Liver (tissue), 3 donors: Measurements from ENCODE around the gene NSD1.

Experiments
- ATF3 ChIP-seq: IDR thresholded peaks from 2 replicates; pipeline ENCODE4 v1.6.1; 2016; ENCODE audit warnings: antibody characterized with exemption
- CTCF ChIP-seq: fragments of 150-350 bp; IDR thresholded peaks from 2 replicates; pipeline ENCODE4 v1.5.1; 2017; ENCODE audit warnings: improper control_type of control experiment, low read depth, low read length; ENCODE audit not compliant: missing input control
- FOXA2 ChIP-seq: IDR thresholded peaks from 2 replicates; pipeline ENCODE4 v1.6.1; 2016; ENCODE audit warnings: antibody characterized with exemption
- JUND ChIP-seq, 2 donors: IDR thresholded peaks; 2 replicates each; pipeline ENCODE4 v1.6.1; 2016; ENCODE audit warnings: antibody characterized with exemption in 2 of 2
- MAX ChIP-seq: IDR thresholded peaks from 2 replicates; pipeline ENCODE4 v1.6.1; 2016; ENCODE audit warnings: antibody characterized with exemption
- NR2F2 ChIP-seq: IDR thresholded peaks from 2 replicates; pipeline ENCODE4 v1.6.1; 2016; ENCODE audit warnings: antibody characterized with exemption
- RAD21 ChIP-seq, 2 donors: IDR thresholded peaks; 2 replicates each; pipeline ENCODE4 v1.6.1; 2016; ENCODE audit warnings: antibody characterized with exemption in 2 of 2, mild to moderate bottlenecking in 2 of 2
- RXRA ChIP-seq, 2 donors: IDR thresholded peaks; 2 replicates each; pipeline ENCODE4 v1.6.1; 2017 to 2018; ENCODE audit warnings: antibody characterized with exemption in 2 of 2, mild to moderate bottlenecking in 1 of 2
- SP1 ChIP-seq: IDR thresholded peaks from 2 replicates; pipeline ENCODE4 v1.6.1; 2018; ENCODE audit warnings: antibody characterized with exemption, mild to moderate bottlenecking
- TAF1 ChIP-seq: conservative IDR thresholded peaks from 2 replicates; pipeline ENCODE4 v1.6.1; 2016; ENCODE audit warnings: antibody characterized with exemption, mild to moderate bottlenecking
- YY1 ChIP-seq: IDR thresholded peaks from 2 replicates; pipeline ENCODE4 v1.6.1; 2016; ENCODE audit warnings: antibody characterized with exemption, mild to moderate bottlenecking
- donor health status: healthy.
- donor health status: healthy.

GRCh38 chr5:177290816-177291596 lies 157.4 kb downstream of the NSD1 start:
- TF ChIP-seq CTCF (no peak), YY1 (no peak), MAX (no peak), RAD21 (IDR thresholded peaks at IDR 0.05) (no peak), SP1 (no peak), NR2F2 (no peak), FOXA2 (no peak), ATF3 (no peak), JUND (IDR thresholded peaks at IDR 0.05) (no peak), RXRA (IDR thresholded peaks at IDR 0.05) (no peak), TAF1 (no peak)
